Stimulated activated CD4-positive, alpha-beta T cell treated with anti-CD3 and anti-CD28 coated beads, Interleukin-1b, Interleukin-23, amount 100 ng/mL, for 4 hours (primary cell): Measurements from ENCODE around the gene MFSD6.
A peak's percentile ranks its signal among the peaks of the same experiment; 100 is the strongest.

Experiments
- DNase-seq, 2 donors: peaks; one replicate each; pipeline ENCODE4 v3.0.0-alpha.2; 2020; ENCODE audit warnings: low read depth in 2 of 2

The MFSD6 gene

DNA sequence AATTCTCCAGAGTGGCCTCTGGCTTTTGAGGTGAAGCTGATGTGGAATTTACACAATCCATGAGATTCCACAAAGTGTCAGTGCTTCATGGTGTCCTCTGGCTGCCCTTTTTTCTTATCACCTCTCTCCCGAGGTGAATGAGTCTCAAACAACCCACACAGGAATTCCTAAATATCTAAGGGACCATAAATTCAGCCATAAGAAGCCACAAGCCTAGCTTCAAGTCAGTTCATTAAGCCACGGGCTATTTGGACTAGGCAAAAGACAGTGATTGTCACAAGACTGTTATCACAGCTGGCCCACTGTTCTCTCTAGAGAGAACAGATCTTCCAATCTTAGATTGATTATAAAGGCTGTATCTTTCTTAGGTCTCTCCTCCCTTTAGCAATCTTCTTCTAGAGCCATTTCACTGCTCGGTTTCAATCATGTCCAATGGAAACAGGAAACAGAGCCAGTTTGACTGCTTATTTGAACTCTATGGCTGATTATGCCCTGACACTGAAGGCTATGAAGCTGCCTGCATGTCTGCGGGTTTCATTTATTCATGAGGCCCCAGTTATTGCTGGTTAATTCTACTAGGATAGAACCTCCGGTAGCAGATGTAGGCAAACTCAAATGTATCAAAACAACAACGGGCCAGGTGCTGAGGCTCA lies 122.2 kb downstream of the MFSD6 start:
- DNase-seq = no peak

DNA sequence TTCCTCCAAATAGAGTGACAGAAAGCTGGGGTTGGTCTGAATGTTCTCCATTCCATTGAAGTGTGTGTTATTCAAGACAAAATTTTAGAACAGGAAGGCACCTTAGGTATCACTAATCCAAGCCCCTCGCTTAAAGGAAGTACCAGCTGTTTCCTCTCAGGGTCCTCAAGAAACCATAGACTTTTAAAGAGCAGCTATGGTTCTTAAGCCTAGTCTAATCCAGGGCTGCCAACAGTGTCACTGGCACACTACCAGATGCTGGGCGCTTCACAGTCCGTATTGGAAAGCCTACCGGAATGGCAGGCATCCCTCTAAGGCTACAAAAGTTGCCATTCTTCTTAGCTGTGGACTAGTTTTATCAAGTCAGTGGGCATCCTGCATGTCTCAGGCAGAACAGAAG lies 124.4 kb downstream of the MFSD6 start:
- no peak for DNase-seq

DNA sequence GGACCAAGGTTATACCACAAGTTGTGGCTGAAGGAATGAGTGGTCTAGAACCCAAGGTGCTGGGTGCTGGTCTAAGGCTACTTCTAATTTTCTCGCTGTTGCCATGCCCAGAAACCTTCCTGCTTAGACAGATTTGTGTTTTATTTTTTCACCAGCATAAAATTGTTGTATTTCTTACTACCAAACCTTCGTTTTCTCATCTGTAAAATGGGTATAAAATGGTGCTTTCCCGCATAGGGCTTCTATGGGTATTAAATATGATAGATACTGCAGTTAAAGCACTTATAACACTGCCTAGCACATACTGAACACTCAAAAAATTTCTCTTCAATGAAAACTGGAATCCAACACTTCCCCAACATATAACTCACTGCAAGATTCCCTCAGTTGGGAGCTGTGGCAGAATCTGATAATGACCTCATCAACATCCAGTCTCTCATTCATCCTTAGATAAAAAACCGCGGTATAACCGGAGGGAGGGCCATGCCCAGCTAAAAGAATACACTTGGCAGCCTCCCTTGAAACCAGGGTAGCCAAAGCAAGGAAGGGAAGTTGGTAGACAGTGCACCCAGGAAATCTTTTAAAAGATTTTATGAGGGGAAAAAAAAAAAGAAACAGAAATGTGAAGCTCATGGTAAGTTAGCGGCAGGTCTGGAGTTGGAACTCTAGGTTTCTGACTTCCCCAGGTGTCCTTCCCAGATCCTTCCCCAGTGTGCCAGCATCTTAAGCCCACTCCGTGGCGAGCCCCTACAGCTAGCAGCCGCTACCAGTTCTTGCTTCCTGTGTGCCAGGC lies 125.2 kb downstream of the MFSD6 start:
- peak in 1 of 2 donors; percentile 24 for DNase-seq

DNA sequence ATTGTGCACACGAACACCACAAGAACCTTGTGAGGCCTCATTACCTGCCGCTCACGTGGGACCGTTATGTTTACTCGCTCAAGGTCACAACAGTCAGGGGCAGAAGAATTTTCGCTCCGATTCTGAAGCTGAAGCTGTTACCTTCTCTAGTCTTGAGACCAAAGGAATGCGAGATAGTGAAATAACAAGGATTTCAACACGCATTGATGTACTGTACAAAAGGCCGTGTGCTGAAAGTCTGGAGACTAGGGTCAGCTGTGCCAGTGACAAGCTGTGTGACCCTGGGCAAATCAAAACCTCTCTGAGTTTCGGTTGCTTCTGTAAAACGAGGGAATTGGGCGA lies 125.8 kb downstream of the MFSD6 start:
- DNase-seq = peak in 1 of 2 donors; percentile 33

DNA sequence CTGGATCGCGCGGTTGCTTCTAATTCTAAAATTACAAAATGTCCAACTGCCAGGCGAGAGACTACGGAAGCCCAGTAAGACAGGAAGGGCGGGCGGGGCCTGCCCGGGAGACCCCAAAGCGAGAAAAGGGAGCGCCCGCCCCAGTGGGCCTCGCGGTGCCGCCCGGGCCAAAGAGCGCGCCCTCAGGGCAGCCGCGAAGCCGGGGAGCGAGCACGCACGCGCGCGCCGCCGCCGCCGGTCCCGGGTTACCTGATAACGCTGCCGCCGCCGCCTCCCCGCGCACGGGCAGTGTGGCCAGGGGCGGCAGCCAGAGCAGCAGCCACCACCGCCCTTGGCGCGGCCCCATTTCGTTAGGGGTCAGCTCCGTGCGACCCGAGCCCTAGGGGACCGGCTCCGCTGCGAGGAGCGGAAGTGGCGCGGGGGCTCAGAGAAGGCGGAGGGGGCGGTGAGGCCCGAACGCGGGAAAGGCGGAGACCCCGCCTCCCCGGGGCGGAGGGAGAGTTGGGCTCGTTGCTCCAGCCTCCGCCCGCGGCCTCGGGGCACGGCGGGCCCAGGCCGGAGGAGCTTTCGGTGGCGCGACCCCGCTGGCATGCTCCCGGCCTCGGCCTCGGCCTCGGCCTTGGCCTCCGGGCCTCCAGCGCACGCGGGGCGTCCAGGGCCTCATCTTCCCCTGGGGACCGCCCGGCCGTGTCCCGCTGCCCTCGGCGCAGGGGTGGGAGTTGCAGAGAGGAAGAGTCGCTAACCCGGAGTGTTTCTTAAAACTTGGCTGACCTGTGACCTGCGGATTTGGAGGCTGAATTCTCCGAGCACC lies 126.4 kb downstream of the MFSD6 start, which contains the start of gene NEMP2:
NEMP2 (minus strand) TSS at position 413 of the 811 bp plus-strand sequence; CDS start at position 346, 67 bp downstream.
- peak; percentile 60 to 72 for DNase-seq

DNA sequence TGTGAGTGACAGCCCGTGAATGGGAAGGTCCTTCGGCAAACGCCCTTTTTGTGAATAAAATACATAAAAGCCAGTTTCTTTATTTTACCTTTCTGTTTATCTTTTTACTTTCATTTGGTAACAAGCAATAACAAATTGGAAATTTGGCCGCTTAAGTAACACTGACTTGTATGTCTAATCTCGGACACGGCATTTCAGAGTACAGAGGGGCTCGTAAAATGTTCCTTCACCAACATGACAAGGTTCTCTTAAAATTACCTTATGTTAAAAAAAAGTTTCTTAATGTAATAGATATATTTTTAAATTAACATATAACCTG lies 126.9 kb downstream of the MFSD6 start:
- DNase-seq = no peak

DNA sequence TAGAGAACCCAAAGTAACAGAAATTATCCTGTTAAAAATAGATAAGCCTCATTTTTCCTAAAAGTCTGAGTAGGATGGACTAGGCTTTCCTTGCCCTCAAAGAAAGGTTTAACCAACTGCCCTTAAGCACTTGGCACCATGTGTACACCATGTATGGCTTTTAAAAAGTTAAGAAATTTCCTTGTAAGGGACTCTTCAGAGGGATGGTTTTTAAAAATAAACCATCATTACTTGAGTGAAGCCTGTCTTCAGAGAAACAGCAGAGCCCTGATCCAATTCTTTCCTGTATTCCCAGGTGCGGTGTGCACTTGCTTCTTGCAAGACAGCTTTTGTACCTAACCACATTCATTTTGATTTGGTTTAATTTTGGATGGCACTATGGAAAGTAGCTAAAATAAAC lies 127.4 kb downstream of the MFSD6 start:
- no peak for DNase-seq

DNA sequence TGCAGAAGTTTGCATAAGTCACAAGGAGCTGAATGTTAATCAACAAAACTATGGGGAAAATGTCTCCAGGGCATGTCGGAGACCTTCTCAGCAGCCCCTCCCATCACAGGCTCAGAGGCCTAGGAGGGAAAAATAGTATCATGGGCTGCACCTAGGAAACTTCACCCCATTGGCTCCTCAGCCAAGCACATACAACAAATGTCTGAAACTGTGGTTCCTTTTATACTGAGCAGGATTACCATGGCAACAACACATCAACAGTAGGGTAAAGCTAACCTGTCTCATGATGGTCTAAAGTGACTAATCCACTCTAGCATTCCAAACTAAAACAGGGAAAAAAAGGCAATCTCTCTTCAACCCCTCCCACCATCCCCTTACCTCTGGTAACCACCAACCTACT lies 129.6 kb downstream of the MFSD6 start:
- DNase-seq = no peak

DNA sequence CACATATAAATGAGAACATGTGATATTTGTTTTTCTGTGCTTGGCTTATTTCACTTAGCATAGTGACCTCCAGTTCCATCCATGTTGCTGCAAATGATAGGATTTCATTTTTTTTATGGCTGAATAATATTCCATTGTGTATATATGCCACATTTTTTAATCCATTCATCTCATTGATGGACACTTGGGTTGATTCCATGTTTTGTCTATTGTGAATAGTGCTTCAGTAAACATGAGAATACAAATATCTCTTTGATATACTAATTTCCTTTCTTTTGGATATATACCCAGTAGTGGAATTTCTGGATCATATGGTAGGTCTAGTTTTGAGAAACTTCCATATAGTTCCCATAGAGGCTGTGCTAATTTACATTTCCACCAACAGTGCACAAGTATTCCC lies 130.0 kb downstream of the MFSD6 start:
- DNase-seq = no peak

DNA sequence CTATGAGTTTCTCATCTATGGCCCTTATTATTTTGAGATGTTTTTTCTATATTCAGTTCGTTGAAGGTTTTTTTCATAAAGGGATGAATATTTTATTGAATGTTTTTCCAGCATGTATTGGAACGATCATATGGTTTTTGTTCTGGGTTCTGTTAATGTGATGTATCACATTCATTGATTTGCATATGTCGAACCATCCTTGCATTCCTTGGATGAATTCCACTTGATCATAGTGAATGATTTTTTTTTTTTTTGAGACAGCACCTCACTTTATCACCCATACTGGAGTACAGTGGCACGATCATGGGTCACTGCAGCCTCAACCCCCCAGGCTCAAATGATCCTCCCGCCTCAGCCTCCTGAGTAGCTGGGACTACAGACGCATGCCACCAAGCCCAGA lies 131.9 kb downstream of the MFSD6 start:
- no peak for DNase-seq

DNA sequence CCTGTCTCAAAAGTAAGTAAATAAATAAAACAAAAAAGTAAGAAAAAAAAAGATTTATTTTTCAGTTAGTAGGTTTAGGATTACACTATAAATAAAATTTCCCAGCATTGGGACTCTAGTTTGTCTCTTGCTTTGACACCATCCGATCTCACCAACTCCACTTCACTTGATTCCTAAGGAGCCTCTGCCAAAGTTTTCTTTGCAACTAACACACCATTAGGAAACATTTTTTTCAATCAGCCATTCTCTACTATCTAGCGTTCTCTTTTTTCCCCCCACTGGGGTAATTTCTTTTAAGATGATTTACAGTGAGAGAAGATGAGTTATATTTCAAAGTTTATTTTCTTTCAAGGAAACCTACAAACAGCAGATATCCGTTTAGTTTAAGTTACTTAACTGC lies 136.9 kb downstream of the MFSD6 start:
- no peak for DNase-seq

DNA sequence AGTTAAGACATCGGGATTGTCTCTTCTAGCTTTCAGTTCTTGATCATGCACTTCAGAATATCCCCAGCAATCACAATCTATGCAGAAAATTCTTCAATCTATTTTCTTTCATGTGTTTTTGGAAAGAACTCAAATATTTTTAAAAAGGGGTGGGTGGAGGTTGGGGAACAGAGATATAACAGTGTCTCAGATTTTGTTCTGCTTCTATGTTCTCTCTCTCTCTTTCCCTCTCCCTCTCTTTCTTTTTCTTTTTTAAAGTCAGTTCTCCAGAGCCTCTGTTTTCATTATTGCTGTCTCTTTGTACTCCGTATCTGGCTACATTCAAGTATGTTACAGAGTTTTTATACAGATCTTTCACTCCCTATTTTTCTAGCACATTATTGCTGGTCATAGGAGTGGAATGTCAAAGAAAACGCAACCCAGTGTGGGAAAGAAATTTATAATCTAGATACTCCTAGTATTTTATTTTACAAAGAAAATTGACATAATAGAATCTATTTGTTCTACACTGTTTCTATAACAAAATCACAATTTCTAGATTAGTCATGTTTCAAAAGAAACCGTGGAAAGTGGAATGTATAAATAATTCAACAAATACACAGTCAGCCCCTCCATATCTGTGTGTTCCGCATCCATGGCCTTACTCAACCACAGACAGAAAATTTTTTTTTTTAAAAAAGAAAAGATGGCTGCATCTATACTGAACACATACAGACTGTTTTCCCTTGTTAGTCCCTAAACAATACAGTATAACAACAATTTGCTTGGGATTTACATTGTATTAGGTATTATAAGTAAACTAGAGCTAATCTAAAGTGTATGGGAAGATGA lies 137.6 kb downstream of the MFSD6 start:
- no peak for DNase-seq

DNA sequence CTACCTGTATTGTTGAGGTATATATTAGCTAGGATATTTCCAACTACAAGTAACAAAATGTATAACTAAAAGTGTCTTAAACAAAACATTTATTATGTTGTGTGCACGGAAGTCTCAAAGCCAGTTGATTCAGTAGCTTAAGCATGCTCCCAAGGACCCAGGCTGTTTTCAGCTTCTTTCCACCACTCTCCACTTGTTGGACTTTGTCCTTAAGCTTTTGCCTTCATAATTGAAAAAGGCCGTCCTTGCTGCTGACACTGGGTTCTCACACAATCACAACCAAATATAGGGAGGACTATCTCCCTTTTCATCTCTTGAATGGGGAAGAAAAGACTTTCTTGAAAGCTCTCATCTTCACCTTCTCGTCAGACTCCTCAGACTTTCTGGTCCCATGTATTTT lies 138.6 kb downstream of the MFSD6 start:
- DNase-seq = no peak

DNA sequence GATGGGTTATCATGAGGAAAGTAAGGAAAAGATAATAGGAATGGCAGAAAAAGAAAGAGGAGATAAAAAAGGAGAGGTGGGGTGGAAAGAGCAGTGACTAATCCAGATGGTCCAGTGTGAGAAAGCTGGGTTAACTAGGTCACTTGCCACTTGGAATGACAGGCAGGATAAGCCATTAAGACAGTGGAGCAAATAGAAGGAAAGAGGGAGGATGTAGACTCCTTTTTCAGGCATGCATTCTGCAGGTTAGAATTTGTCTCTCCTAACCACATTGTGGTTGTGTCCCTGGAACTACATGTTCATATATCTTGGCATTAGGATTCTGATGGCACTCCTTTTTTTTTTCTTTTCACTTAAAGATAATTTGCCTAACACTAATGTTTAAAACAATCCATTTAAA lies 139.7 kb downstream of the MFSD6 start:
- DNase-seq = no peak

DNA sequence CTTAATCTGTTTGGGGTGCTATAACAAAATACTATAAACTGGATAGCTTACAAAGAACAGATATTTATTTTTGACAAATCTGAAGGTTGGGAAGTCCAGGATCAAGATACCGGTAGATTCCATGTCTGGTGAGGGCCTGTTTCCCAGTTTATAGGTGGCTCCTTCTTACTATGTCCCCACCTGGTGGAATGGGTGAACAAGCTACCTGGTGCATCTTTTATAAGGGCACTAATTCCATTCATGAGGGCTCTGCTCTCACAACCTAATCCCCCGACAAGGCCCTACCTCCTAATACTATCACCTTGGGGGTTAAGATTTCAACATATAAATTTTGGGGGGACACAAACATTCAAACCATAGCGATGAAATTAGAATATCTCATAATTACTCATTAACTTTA lies 142.0 kb downstream of the MFSD6 start:
- DNase-seq = no peak
